HG03342 (cell line): Measurements from ENCODE around the gene RBM19.
"Not testable (repeated sequence)": the region's sequence is repeated elsewhere in the genome, so short reads cannot be mapped to it uniquely, and the experiment has no call there.

Experiments used
- ATAC-seq: cut with Tn5 transposase; IDR thresholded peaks from one replicate; pipeline ENCODE4 v1.9.1; 2021; ENCODE audit warnings: mild to moderate bottlenecking, moderate library complexity; ENCODE audit not compliant: unreplicated experiment

The RBM19 gene, protein sequence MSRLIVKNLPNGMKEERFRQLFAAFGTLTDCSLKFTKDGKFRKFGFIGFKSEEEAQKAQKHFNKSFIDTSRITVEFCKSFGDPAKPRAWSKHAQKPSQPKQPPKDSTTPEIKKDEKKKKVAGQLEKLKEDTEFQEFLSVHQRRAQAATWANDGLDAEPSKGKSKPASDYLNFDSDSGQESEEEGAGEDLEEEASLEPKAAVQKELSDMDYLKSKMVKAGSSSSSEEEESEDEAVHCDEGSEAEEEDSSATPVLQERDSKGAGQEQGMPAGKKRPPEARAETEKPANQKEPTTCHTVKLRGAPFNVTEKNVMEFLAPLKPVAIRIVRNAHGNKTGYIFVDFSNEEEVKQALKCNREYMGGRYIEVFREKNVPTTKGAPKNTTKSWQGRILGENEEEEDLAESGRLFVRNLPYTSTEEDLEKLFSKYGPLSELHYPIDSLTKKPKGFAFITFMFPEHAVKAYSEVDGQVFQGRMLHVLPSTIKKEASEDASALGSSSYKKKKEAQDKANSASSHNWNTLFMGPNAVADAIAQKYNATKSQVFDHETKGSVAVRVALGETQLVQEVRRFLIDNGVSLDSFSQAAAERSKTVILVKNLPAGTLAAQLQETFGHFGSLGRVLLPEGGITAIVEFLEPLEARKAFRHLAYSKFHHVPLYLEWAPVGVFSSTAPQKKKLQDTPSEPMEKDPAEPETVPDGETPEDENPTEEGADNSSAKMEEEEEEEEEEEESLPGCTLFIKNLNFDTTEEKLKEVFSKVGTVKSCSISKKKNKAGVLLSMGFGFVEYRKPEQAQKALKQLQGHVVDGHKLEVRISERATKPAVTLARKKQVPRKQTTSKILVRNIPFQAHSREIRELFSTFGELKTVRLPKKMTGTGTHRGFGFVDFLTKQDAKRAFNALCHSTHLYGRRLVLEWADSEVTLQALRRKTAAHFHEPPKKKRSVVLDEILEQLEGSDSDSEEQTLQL

DNA sequence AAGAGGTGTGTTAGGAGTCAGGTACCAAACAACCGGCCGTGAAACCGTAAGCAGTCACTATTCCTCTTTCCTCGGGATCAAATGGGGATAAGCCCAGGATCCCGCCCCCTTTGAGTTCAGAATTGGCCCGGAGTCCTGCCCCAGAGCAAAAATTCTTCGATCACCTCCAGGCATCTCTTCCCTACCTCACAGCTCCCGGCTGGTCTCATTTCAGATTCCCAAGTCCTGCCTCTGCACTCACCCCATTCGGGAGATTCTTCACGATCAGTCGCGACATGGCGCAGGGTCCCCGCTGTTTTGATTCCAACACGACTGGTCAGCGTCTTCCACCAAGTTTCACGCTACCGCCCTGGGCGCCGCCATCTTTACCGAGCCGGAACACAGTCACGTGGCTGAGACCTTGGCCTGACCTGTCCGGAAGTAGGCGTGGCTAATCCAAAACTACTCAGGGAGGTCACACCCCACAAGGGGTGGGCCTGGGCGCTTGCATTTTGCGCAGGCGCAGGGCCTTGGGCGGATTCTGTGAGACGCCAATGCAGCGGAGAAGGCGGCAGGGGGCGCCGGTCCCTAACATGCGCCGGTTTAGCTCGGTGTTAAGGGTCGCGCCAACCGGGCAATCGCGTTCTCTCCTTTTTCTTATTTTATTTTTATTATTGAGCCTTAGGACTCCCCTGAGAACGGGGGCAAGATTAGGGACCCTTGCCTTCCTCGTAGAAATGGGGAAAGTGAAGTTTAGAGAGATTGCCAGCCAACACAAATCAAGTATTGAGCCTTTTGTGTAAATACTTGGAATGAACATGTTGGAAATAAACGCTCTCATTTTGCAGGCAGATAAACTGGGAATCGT is at the start of gene RBM19:
RBM19 (minus strand) TSS at position 375 of the 847 bp plus-strand sequence; CDS start at position 277, 98 bp downstream.
- ATAC-seq: peak; percentile 96

DNA sequence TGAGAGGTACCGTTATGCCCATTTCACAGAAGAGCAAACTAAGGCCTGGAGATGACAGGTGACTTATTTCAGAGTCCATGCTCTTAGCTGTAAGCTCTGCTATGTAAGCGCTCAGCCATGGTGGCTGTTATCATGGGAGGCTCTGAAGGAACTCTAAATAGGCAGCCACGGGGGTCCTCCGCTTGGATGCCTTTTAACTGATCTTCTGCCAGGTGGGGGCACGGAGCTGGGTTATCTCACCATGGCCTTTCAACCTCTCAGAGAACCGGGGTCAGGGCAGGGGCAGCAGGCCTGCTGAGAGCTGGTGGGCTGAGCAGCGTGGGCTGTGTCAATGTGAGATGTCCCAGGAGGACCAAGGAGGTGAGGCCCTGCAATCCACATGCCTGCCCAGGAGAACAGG is 49.7 kb upstream of the RBM19 start:
- ATAC-seq: no peak

DNA sequence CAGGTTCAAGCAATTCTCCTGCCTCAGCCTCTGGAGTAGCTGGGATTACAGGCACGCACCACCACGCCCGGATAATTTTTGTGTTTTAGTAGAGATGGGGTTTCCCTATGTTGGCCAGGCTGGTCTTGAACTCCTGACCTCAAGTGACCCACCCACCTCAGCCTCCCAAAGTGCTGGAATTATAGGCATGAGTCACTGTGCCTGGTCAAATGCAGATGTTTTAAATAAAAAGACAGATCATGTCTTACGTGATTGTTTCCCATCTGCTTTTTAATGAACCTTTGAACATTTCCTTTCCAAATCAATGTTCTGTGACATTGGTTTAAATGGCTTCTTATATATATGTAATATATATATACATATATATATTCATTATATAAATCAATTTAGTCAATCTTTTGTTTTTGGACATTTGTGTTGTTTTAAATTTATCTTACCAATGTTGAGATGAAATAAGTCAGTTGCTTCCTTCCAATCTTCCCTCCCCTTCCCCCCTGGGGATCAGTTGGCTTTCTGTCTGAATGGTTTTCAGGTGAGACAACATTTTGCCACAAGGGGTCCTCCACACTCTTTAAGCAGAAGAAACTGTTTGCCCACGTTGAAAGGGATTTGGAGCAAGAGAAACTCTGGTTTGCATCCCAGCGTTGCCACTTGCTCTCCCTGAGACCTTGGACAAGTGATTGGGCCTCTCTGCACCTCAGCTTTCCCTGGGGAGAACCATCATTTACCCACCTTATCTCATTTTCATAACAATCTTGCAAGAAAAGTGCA is 47.6 kb upstream of the RBM19 start:
- ATAC-seq: no peak

DNA sequence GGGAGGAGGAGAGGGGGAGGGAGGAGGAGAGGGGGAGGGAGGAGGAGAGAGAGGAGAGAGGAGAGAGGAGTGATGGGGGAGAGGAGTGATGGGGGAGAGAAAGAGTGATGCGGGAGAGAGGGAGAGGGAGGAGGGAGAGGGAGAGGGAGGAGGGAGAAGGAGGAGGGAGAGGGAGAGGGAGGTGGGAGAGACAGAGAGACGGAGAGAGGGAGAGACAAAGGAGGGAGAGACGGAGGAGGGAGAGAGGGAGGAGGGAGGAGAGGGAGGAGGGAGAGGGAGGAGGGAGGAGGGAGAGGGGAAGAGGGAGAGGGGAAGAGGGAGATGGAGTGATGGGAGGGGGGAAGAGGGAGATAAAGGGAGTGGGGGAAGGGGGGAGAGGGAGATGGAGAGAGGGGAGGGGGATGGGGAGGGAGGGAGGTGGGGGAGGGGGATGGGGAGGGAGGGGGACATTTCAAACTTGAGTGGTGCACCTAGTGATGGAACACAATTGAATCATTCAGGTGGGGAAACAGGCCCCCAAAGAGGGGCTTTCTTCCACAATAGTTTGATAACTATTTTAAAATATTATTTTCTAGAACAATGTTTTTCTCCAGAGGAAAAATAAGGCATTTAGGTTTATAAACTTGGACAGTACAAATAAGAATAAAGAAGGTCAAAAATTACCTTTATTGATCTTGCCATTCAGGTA is 46.8 kb upstream of the RBM19 start:
- ATAC-seq: no peak

DNA sequence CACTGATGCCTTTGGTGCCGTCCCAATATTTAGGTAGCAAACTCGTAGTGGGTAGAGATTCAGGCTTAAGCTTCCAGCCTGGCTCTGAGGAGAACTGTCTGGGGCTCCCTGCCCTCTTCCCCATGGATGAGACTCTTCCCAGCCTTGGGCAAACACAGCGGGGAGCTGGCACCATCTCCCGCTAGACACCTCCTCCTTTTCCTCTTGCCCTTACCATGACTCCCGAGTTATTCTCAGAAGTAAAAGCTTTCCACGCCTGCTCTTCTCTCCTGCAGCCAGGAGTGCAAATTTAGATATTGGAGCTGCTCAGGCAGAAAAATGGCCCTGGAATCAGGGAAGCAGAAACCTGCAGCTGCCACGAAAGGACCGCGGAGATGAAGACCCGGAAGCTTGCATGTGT is 45.6 kb upstream of the RBM19 start:
- ATAC-seq: no peak

DNA sequence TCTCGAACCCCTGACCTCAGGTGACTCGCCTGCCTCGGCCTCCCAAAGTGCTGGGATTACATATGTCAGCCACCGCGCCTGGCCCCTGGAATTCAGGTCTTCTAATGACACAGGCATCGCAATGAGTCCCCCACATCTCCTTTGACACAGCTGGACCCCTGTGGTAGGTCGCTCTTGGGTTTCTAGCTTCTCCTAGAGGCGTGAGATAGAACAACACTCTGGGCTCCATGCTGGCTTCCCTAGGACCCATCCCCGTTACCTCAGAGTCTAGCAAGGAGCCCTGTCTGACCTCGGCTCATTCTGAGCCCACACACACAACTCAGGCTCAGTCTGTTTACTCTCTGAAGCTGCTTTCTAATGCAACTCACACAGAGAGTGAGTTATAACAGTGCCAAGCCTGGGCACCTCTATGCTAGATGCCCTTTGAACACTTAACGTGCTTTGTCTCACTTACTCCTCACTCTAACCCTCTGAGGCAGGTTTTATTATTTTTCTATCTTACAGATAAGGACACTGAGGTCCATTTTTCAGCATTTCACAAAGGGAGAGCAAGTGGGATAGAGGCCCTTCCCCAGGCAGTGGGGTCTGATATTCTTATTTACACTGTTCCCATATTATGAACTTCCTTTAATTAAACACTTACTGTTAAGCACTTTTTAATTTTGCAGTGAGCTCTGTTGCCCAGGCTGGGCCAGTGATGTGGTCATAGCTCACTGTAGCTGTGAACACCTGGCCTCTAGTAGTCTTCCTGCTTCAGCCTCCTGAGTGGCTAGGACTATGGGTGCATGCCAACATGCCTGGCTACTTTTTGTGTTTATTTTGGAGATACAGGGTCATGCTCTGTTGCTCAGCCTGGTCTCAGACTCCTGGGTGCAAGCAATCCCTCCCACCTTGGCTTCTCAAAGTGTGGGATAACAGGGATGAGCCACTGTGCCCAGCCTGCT is 40.6 kb upstream of the RBM19 start:
- ATAC-seq: no peak

DNA sequence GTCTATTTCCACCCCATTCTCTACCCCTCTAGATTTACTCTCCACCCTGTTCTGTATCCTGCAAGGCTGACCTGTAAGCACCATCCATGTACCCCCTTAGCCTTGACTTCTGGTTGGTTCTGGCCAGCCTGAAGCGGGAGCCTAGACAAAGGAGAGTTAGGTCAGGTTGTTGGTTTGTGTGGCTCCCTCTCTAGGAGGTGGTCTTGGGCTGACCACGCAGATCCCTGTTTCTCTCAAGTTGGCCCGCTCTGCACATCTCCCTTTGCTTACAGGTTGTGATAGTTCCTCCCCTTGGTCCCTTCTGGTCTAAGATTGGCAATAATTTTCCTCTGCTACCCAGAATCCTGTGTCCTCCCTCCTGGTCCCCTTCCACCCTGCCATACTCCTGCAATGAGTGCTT is 38.3 kb upstream of the RBM19 start:
- ATAC-seq: no peak

DNA sequence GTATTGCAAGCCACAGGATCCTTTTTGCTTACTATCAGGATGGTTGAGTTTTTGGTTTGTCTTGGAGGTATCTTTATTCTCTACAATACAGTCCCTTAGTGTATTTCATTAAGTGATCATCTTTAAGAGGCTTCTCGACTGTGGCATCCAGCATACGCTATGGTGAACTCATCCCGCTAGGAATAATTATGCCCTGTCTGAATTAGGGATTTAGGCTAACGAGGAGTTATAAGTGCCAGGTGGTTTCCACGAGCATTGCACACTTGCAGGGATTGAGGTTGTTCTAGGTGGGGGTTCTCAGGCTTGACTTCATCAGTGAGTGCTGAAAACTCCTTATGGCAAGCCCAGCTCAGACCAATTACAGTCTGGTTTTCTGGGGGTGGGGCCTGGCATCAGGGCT is 37.2 kb upstream of the RBM19 start:
- ATAC-seq: no peak

DNA sequence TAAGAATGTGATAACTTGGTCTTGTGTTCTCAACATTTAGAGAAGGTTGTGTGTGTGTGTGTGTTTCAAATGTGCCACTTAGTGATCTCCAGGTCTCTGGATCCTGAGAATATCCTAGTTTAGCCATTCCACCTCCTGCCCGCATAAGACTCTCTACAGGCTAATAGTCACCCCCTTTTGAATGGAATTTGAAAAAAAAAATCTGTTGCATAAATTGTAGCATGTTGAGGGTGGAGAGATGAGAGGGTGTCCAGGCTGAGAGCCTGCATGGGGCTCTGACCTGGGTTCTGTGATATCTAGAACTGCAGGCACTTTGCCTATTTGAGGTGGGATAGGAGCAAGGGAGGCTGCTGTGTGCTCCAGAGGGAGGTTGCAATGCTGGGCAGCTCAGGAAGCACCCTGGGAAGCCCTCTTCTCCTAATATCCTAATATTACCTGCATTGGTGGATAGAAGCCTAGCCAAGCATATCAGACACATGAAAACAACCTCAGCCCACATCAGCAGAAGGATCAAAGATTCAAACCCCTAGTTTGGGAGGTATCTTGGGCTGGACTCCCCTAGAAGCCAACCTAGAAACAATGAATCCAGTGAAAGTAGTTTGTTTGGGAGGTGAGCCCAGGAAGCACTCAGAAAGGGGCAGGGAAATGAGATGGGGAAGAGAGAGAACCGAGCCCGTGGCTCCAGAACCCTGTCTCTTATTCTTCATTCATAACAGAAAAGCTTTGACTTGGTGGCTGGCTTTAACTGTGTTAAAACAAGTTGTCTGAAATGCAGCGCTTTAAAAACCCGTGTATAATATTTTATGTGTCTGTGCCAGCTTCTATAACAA is 35.6 kb upstream of the RBM19 start:
- no peak for ATAC-seq

DNA sequence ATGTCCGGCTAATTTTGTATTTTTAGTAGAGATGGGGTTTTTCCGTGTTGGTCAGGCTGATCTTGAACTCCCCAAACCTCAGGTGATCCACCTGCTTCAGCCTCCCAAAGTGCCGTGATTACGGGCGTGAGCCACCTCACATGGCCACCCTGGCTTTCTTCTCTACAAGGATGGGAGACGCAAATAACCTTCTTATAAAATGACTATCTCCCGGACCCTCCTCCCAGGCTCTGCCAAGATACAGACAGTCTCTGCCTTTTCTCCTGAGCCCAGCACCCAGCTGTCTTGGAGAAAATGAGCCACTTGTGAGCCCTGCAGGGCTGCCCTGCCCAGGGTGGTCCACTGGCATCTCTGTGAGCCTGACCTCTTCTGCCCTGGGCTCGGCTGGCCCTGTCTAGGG is 34.7 kb upstream of the RBM19 start:
- ATAC-seq: no peak

DNA sequence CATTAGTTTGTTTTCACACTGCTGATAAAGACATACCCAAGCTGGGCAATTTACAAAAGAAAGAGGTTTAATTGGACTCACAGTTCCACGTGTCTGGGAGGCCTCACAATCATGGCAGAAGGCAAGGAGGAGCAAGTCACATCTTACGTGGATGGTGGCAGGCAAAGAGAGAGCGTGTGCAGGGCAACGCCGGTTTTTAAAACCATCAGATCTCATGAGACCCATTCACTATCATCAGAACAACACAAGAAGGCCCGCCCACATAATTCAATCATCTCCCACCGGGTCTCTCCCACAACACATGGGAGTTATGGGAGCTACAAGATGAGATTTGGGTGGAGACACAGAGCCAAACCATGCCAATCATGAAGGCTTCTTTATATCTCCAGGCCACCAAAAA is 34.1 kb upstream of the RBM19 start:
- not testable (repeated sequence) for ATAC-seq

DNA sequence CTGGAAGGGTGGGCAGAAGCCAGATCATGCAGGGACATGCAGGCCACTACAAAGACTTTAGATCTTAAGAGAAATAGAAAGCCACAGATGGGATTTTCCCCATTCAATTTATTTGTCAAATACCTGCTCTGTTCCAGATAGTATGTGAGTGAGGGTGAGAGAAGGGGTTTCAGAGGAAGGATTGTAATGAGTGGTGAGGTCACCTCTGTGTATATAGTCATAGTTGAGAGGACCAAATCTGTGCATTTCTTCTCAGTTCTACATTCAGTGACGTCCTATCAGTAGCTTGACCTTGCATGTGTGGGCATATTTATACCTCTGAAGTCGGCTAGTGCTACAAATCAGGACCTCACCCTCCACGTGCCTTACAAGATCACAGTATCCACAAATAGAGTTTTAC is 31.2 kb upstream of the RBM19 start:
- ATAC-seq: no peak

DNA sequence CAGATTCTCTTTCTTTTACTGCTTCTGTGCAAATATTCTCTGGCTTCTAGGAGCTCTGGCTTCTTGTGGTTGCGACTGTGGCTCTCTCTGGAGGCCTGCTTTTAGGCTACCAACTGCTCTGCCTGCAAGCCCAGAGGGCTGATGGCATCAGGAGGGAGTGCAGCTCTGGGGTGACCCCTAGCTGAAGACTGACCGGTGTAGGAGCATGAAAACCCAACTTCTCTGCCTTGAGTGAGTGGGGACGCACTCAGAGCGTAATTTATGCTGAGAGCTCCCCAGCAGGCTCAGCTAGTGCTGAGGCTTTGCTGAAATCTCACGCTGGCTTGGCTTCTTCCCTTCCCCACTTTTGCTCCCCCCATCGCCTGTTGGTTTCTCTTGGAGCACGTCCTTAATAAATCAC is 29.9 kb upstream of the RBM19 start:
- ATAC-seq: no peak

DNA sequence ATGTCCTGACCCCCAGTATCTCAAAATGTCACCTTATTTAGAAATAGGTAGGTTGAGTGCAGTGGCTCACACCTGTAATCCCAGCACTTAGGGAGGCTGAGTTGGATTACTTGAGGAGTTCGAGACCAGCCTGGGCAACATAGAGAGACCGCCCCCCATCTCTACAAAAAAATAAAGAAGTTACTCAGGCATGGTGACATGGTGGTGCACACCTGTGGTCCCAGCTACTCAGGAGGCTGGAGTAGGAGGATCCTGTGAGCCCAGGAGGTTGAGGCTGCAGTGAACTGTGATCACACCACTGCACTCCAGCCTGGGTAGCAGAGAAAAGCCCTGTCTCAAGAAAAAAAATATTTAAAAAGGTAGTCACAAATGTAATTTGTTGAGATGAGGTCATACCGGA is 27.9 kb upstream of the RBM19 start:
- ATAC-seq: no peak

DNA sequence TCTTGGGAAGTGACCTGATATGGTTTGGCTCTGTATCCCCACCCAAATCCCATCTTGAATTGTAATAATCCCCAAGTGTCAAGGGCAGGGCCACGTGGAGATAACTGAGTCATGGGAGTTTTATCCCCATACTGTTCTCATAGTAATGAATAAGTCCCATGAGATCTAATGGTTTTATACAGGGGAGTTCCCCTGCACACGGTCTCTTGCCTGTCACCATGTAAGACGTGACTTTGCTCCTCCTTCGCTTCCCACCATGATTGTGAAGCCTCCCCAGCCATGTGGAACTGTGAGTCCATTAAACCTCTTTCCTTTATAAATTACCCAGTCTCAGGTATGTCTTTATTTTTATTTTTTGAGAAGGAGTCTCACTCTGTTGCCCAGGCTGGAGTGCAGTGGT is 26.6 kb upstream of the RBM19 start:
- ATAC-seq: not testable (repeated sequence)

DNA sequence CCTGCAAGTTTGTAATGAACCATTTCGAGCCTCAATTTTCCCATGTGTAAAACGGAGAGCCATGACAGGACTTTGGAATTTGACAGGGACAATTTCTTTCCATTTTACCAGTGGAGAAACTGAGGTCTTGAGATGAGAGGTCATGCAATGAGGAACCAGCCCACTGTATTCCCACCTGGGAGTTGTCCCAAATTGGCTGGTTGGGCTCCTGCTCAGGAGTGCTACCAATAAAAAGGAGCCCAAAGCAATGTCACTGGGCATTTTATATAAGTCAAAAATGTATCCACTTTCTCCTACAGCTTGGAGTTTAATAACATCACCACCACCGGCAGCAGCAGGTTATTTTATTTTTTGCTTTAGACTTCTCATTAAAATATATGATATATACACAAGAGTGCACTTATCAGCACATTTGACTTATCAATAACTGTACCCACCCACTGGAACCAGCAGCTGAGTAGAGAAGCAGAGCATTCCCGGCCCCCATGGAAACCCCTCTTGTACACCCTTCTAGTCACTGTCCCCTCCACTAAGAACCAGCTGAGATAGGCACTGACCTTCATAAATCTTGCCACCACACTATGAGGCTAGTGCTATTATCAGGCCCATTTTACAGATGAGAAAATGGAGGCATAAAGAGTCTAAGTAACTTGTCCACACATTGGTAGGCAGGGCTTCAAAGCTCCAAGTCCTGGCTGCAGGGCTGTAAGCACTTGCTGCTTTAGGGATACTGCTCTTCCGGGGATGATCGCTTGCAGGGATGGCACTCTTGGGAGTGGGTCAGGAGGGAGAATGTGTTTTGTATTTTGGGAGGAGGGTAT is 25.3 kb upstream of the RBM19 start:
- no peak for ATAC-seq
